ENCODE data around the gene RBM20. TPM values are rescaled to one million over a fixed set of nuclear protein-coding genes. Genes with fewer than 3 reads are reported as not detected.
A peak's percentile ranks its signal among the peaks of the same experiment; 100 is the strongest.
"Not testable (repeated sequence)": the region's sequence is repeated elsewhere in the genome, so short reads cannot be mapped to it uniquely, and the experiment has no call there.

The RBM20 gene
- total RNA-seq, 1 donor = 0.09 TPM

DNA sequence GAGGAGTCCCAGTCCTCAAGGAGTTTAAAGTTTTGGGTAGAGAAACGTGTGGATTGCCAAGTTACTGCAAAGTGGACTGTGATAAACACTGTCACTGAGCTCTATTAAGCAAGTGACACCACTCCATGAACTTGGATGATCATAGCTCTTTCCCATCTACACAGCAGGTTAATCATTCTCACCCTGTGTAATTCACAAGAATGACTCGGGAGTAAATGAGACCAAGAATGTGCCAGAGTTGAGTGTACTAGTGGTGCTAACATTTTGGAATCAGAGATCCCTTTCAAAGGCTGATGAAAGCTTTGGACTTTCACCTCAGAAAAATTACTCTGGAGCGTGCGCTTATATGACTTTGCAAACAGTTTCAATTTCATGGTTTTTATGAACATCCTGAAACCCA lies 80.8 kb downstream of the RBM20 start:
- TF ChIP-seq, protein P1, sequence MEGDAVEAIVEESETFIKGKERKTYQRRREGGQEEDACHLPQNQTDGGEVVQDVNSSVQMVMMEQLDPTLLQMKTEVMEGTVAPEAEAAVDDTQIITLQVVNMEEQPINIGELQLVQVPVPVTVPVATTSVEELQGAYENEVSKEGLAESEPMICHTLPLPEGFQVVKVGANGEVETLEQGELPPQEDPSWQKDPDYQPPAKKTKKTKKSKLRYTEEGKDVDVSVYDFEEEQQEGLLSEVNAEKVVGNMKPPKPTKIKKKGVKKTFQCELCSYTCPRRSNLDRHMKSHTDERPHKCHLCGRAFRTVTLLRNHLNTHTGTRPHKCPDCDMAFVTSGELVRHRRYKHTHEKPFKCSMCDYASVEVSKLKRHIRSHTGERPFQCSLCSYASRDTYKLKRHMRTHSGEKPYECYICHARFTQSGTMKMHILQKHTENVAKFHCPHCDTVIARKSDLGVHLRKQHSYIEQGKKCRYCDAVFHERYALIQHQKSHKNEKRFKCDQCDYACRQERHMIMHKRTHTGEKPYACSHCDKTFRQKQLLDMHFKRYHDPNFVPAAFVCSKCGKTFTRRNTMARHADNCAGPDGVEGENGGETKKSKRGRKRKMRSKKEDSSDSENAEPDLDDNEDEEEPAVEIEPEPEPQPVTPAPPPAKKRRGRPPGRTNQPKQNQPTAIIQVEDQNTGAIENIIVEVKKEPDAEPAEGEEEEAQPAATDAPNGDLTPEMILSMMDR (IDR thresholded peaks at IDR 0.05; ENCODE audit: insufficient read depth, low read length) = no peak

DNA sequence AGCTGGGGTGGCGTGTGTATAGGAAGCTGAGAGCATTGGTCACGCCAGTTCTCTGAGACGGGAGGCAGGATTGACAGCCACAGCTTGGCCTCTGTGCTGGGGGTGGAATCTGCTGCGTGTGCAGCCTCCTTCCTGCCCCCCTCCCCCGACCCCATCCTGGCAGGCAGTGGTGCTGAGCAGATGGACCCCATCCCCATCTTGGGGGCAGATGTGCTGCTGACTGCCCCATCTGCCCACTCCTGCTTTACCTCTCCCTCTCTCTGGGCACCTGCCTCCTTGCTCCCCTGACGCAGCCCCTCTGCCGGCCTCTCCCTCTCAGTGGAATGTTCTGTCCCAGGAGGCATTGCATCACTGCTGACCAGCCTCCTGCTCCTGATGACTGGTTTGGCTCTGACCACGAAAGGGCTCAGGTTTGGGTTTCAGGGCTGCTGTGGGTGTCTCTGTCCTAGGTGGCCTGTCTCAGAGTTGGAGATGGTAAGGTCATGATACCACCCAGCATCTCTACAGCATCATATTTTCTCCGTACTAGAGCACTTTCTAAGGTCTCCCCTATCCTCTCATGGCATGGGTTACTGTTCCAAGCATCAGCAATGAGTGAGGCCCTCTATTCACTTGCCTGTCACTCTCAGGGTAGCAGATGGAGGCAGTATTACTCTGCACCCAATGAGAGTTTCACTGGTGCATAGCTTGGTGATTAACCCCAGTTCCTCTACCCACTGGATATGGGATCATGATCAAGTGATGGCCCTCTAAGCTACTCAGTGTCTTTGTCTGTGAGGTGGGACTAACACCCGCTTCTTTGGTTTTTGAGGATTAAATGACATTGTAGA lies 81.9 kb downstream of the RBM20 start:
- no peak overlapping the region for H3K4me3 ChIP-seq (ENCODE audit: low read depth, low read length)
- TF ChIP-seq, protein P1 (IDR thresholded peaks at IDR 0.05; ENCODE audit: insufficient read depth, low read length) = no peak
- no peak for DNase-seq (ENCODE audit: low read depth)

More for the DNA sequence above, 80.8 kb downstream of the RBM20 start:
- DNase-seq (ENCODE audit: low read depth) = no peak
- no peak overlapping the region for H3K4me3 ChIP-seq (ENCODE audit: low read depth, low read length)

DNA sequence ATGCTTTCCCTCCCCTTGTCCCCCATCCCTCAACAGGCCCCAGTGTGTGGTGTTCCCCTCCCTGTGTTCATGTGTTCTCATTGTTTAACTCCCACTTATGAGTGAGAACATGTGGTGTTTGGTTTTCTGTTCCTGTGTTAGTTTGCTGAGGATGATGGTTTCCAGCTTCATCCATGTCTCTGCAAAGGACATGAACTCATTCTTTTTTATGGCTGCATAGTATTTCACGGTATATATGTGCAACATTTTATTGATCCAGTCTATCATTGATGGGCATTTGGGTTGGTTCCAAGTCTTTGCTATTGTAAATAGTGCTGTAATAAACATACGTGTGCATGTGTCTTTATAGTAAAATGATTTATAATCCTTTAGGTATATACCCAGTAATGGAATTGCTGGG lies 83.6 kb downstream of the RBM20 start:
- not testable (repeated sequence) for H3K4me3 ChIP-seq (ENCODE audit: low read depth, low read length); DNase-seq (ENCODE audit: low read depth)

DNA sequence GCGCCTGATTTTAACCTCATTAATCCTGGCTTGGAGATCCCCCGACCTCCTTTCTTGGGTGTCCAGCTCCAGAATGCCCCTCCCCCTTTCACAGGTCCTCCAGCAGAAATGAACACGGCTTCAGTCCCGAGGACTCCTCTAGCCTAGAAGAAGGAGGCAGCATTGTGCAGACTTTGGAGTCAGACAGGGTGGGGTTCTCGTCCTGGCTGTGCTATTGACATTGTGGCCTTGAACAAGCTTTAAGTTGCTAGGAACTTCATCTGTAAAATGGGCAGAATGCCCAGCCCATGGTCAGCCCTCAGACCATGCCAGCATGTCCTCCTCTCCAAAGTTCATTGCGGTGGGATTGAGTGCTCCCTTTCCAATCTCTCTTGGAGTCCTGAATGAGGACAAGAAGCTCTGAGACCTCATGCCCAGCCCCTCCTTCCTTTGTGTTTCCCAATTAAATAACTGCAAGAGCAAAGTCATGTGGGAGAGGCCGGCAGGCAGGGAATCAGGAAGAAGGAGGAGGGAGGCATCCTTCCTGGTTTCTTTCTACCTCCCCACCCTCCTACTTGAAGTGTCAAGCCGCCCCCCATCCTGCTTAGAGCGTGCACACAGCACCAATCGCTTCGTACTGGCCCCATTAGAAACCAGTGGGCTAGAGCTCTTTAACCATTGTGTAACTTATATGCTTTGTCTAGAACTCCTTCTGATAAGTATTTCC lies 86.4 kb downstream of the RBM20 start:
- no peak overlapping the region for H3K4me3 ChIP-seq (ENCODE audit: low read depth, low read length)
- DNase-seq (ENCODE audit: low read depth) = no peak
- TF ChIP-seq, protein P1 (IDR thresholded peaks at IDR 0.05; ENCODE audit: insufficient read depth, low read length) = no peak

DNA sequence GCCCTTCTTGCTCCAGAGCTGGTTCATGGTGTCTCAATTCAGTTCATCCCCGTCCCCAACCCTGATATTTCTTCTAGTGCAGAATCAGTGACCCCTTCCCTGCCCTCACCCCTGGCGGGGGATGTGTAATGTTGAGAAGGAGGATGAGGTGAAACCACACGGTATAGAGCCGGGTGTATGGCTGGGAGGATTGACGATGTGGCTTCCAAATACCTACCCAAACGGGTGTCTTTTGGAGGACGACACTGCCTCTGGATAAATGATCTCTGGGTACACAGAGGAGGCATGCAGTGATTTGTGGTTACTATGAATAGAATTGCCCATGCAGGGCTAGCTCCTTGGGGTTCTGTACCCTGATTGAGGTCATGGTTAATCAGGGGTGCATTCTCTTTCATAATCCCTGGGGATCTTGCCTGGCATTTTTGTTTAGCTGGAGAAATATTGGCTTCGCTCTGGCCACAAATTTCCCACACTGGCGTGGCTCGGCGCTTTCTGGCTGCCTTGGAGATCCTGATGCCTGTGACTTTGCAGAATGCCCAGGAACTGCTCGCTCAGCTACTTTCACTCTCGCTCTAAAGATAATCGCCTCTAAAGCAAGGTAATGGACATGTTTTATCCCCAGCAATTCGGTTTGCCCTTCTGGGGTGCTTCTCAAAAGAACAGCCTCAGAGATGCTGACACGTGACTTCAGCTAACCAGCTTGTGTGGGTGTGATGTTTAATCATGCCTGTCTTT lies 89.2 kb downstream of the RBM20 start:
- H3K4me3 ChIP-seq (ENCODE audit: low read depth, low read length) = peak overlapping the region; percentile 54
- TF ChIP-seq, protein P1 (IDR thresholded peaks at IDR 0.05; ENCODE audit: insufficient read depth, low read length) = no peak
- peak; percentile 31 for DNase-seq (ENCODE audit: low read depth)

DNA sequence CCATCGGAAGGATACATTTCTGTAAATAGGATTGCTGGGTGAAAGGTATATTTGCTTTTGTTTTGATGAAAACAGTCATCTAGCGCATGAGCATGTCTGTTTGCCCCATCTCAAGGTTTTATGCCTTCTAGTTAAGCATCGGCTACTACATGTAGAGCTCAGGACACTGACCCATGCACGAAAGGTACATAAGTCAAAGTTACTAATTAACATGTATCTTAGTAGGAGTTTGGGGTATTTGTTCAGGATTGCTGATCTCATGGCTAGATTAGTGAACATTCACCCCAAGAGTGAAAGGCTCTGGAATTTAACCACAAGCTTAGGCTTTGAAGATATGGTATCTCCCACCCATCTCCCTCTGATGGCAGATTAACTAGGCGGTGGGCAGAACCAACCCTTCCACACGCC lies 91.5 kb downstream of the RBM20 start:
- DNase-seq (ENCODE audit: low read depth) = no peak
- no peak overlapping the region for H3K4me3 ChIP-seq (ENCODE audit: low read depth, low read length)
- TF ChIP-seq, protein P1 (IDR thresholded peaks at IDR 0.05; ENCODE audit: insufficient read depth, low read length) = no peak
